Spleen (tissue), 11 donors: ENCODE measurements around the gene HJV. TPM values are rescaled to one million over a fixed set of nuclear protein-coding genes. Genes with fewer than 3 reads are reported as not detected.
"Not testable (repeated sequence)": the region's sequence is repeated elsewhere in the genome, so short reads cannot be mapped to it uniquely, and the experiment has no call there.

ENCODE experiments used
- DNase-seq: peaks from one replicate; pipeline ENCODE4 v3.0.0-alpha.2; 2020
- H3K27ac ChIP-seq, 8 donors: fragments of 200-600 bp; sonication (generic) in 7 of 8; 1 replicate in 4 of 8; 2 replicates in 4 of 8; pipeline versions ENCODE4 v1.5.0 to v1.8.0; 2016 to 2021; ENCODE audit warnings: inconsistent platforms in 4 of 8, mild to moderate bottlenecking in 4 of 8, moderate library complexity in 1 of 8
- H3K27me3 ChIP-seq, 7 donors: fragments of 200-600 bp; sonication (generic) in 6 of 7; replicated peaks in 1 of 7; 1 replicate in 4 of 7; 2 replicates in 3 of 7; pipeline versions ENCODE4 v1.5.0 to v1.8.0; 2016 to 2021; ENCODE audit warnings: inconsistent platforms in 3 of 7, mild to moderate bottlenecking in 1 of 7
- H3K36me3 ChIP-seq, 6 donors: fragments of 200-600 bp; sonication (generic) in 5 of 6; 1 replicate in 4 of 6; 2 replicates in 2 of 6; pipeline versions ENCODE4 v1.5.0 to v1.8.0; 2016 to 2021; ENCODE audit warnings: inconsistent platforms in 2 of 6
- H3K4me1 ChIP-seq, 6 donors: fragments of 200-600 bp; sonication (generic) in 5 of 6; 1 replicate in 3 of 6; 2 replicates in 3 of 6; pipeline versions ENCODE4 v1.5.0 to v1.8.0; 2016 to 2021; ENCODE audit warnings: inconsistent platforms in 3 of 6
- H3K4me3 ChIP-seq, 8 donors: fragments of 200-600 bp; sonication (generic) in 7 of 8; 1 replicate in 4 of 8; 2 replicates in 4 of 8; pipeline versions ENCODE4 v1.5.0 to v1.8.0; 2016 to 2021; ENCODE audit warnings: inconsistent platforms in 4 of 8, mild to moderate bottlenecking in 4 of 8, moderate library complexity in 2 of 8
- H3K9me3 ChIP-seq, 8 donors: fragments of 200-600 bp; sonication (generic) in 7 of 8; 1 replicate in 4 of 8; 2 replicates in 4 of 8; pipeline versions ENCODE4 v1.5.0 to v1.8.0; 2016 to 2021; ENCODE audit warnings: inconsistent platforms in 4 of 8
- CTCF ChIP-seq, 11 experiments: fragments of 200-600 bp in 7 of 11; fragments of 450-650 bp in 4 of 11; sonication (generic) in 4 of 11; IDR thresholded peaks in 8 of 11; conservative IDR thresholded peaks in 3 of 11; 1 replicate in 7 of 11; 2 replicates in 4 of 11; pipeline versions ENCODE4 v1.4.0 to v1.8.0; 2016 to 2021; ENCODE audit warnings: antibody characterized with exemption in 11 of 11, inconsistent platforms in 4 of 11, mild to moderate bottlenecking in 1 of 11
- POLR2A ChIP-seq, 3 donors: fragments of 450-650 bp; IDR thresholded peaks; one replicate each; pipeline ENCODE4 v1.5.1; 2017; ENCODE audit warnings: antibody characterized with exemption in 3 of 3, mild to moderate bottlenecking in 1 of 3
- POLR2AphosphoS5 ChIP-seq, 3 donors: sonication (generic); formaldehyde crosslinking; IDR thresholded peaks; one replicate each; pipeline ENCODE4 v1.5.1; 2017; ENCODE audit warnings: antibody characterized with exemption in 3 of 3
- WGBS, 5 donors: extraction: QIAGEN DNeasy Blood & Tissue Kit in 3 of 5; methylation state at CpG; one replicate each; pipeline versions ENCODE4 v1.1.5 to v1.1.7; 2013 to 2018; 5-methylcytosine and 5-hydroxymethylcytosine counted together
- intact Hi-C: fragments of 100-400 bp; cut with DNase I; formaldehyde crosslinking; loops from one replicate; pipeline ENCODE4 v1.15.0; 2023; ENCODE audit warnings: low total_unique reads
- polyA plus RNA-seq, 3 donors: library from polyadenylated mRNA; stranded (reverse); fragments of 200-250 nt; gene quantifications; one replicate each; pipeline ENCODE4 v1.2.1, GENCODE V29; 2013
- total RNA-seq, 7 donors: library from RNA; depleted of rRNA in 3 of 7; stranded (reverse); fragments of >200 nt in 3 of 7; fragmentation: NEBNext Ultra II Directional in 4 of 7; extraction: Animal tissue kit (Norgen Biotek cat#: 25700) in 4 of 7; gene quantifications; one replicate each; pipeline versions ENCODE4 v1.1.0 to v1.2.1, GENCODE V29; 2016 to 2021
- donor health status: healthy with polysubstance abuse.
- donor health status: DM: no; HTN: no; CAD: no; lungs with moderate emphysema.
- donor health status: DM: no; HTN: no; CAD: no.
- donor health status: Bipolar disorder and iron deficiency.
- donor health status: healthy.
- donor health status: DM: no; HTN: no; CAD: no.
- donor health status: DM: yes; HTN: yes; CAD: no.

Gene HJV
- total and polyA plus RNA-seq, 10 donors = not detected

GRCh38 chr1:146049436-146049835 is 27.9 kb upstream of the HJV start:
- peak; percentile 75 for DNase-seq
- peaks cover 0 to 19% (median 9%) of the 10 kb centered on the region in 6 donors for H3K4me1 ChIP-seq
- TF ChIP-seq POLR2A (IDR thresholded peaks at IDR 0.05) (no peak), CTCF (IDR thresholded peaks at IDR 0.05 in 8 of 11, conservative IDR thresholded peaks at IDR 0.05 in 3 of 11) (no peak), POLR2AphosphoS5 (IDR thresholded peaks at IDR 0.05) (no peak)
- no peak overlapping the region for H3K27ac ChIP-seq
- no peaks in the 10 kb centered on the region for H3K36me3 ChIP-seq
- no peaks in the 10 kb centered on the region for H3K9me3 ChIP-seq
- no peaks in the 10 kb centered on the region for H3K27me3 ChIP-seq
- intact Hi-C loops = no loop called here
- H3K4me3 ChIP-seq = no peak overlapping the region
- WGBS, 5 donors = 74 to 89% (median 82%) methylated on average over 17 to 27 of the region's 27 CpGs

- 65 to 89% (median 74%) methylated on average over 8 of the region's 8 CpGs for WGBS, 5 donors
- H3K27me3 ChIP-seq, H3K36me3 ChIP-seq, DNase-seq, H3K9me3 ChIP-seq, H3K4me3 ChIP-seq, H3K27ac ChIP-seq, intact Hi-C loops: not testable (repeated sequence)
- peaks cover 0 to 19% (median 9%) of the 10 kb centered on the region in 6 donors for H3K4me1 ChIP-seq
Observed at GRCh38 chr1:146048514-146049115, 27.1 kb upstream of the HJV start.

- Histone ChIP-seq H3K4me3 (no peak overlapping the region), H3K9me3 (no peaks in the 10 kb centered on the region), H3K27me3 (no peaks in the 10 kb centered on the region), H3K36me3 (no peaks in the 10 kb centered on the region), H3K4me1 (peaks cover 0 to 10% (median 5%) of the 10 kb centered on the region in 6 donors), H3K27ac (no peak overlapping the region)
- no peak for DNase-seq
- TF ChIP-seq CTCF (IDR thresholded peaks at IDR 0.05 in 8 of 11, conservative IDR thresholded peaks at IDR 0.05 in 3 of 11) (no peak), POLR2AphosphoS5 (IDR thresholded peaks at IDR 0.05) (no peak), POLR2A (IDR thresholded peaks at IDR 0.05) (no peak)
- intact Hi-C loops = no loop called here
- 86 to 100% (median 95%) methylated on average over 1 of the region's 1 CpG for WGBS, 5 donors
Observed at GRCh38 chr1:146046664-146047063, 25.1 kb upstream of the HJV start.

GRCh38 chr1:146039844-146040194 is 18.3 kb upstream of the HJV start:
- intact Hi-C loops = no loop called here
- DNase-seq = no peak
- Histone ChIP-seq H3K27me3 (no peaks in the 10 kb centered on the region), H3K36me3 (no peaks in the 10 kb centered on the region), H3K4me3 (peak overlapping the region in 3 of 8 donors; percentile 61 to 77 (median 67)), H3K4me1 (peaks cover 3 to 54% (median 39%) of the 10 kb centered on the region in 6 donors), H3K9me3 (no peaks in the 10 kb centered on the region), H3K27ac (peak overlapping the region in 4 of 8 donors; percentile 88 to 97 (median 90))
- TF ChIP-seq POLR2A (IDR thresholded peaks at IDR 0.05) (no peak), POLR2AphosphoS5 (IDR thresholded peaks at IDR 0.05) (no peak), CTCF (IDR thresholded peaks at IDR 0.05 in 8 of 11, conservative IDR thresholded peaks at IDR 0.05 in 3 of 11) (no peak)
- WGBS, 5 donors = 64 to 74% (median 72%) methylated on average over 9 of the region's 9 CpGs
